ENCODE measurements around the gene SETD1A.

GRCh38 chr16:30922960-30923535, 34.5 kb upstream of the SETD1A start:
- TF ChIP-seq ZNF274 (IDR thresholded peaks at IDR 0.05; ENCODE audit: low read depth, low read length) (no peak), YY1 (IDR thresholded peaks at IDR 0.05; ENCODE audit: insufficient read depth, insufficient read length) (peak; percentile 94)
